Body of pancreas (tissue), 4 donors: ENCODE data around the gene MAPK14. TPM values are rescaled to one million over a fixed set of nuclear protein-coding genes. Genes with fewer than 3 reads are reported as not detected.
"Not testable (repeated sequence)": the region's sequence is repeated elsewhere in the genome, so short reads cannot be mapped to it uniquely, and the experiment has no call there.

Experiments
- ATAC-seq: fragments of 150-250 bp; one replicate; pipeline ENCODE4 v1.9.1; 2016
- DNase-seq, 4 donors: peaks; one replicate each; pipeline ENCODE4 v3.0.0-alpha.2; 2019
- H3K27ac ChIP-seq, 4 donors: fragments of 200-600 bp; sonication (generic); 1 replicate in 3 of 4; 2 replicates in 1 of 4; pipeline versions ENCODE4 v1.5.1 to v1.6.1; 2016 to 2019; ENCODE audit warnings: mild to moderate bottlenecking in 1 of 4, mixed read lengths in 1 of 4, moderate library complexity in 1 of 4
- H3K27me3 ChIP-seq, 2 donors: fragments of 200-600 bp; sonication (generic); one replicate each; pipeline ENCODE4 v1.6.0; 2016; ENCODE audit warnings: mild to moderate bottlenecking in 1 of 2
- H3K36me3 ChIP-seq, 2 donors: fragments of 200-600 bp; sonication (generic); replicated peaks in 1 of 2; 2 replicates each; pipeline ENCODE4 v1.5.1; 2016; ENCODE audit warnings: low read depth in 2 of 2; ENCODE audit not compliant: insufficient read depth in 1 of 2
- H3K4me1 ChIP-seq: fragments of 200-600 bp; sonication (generic); one replicate; pipeline ENCODE4 v1.6.0; 2016
- H3K4me3 ChIP-seq, 2 donors: fragments of 200-600 bp; sonication (generic); 1 replicate in 1 of 2; 2 replicates in 1 of 2; pipeline ENCODE4 v1.5.1; 2016 to 2019
- H3K9me3 ChIP-seq, 3 donors: fragments of 200-600 bp; sonication (generic); 1 replicate in 2 of 3; 2 replicates in 1 of 3; pipeline ENCODE4 v1.5.1; 2016
- CTCF ChIP-seq, 7 experiments: fragments of 450-650 bp in 4 of 7; fragments of 200-600 bp in 3 of 7; sonication (generic) in 3 of 7; IDR thresholded peaks; one replicate each; pipeline ENCODE4 v1.5.1; 2016 to 2019; ENCODE audit warnings: antibody characterized with exemption in 7 of 7
- POLR2A ChIP-seq, 3 donors: fragments of 450-650 bp; IDR thresholded peaks; one replicate each; pipeline ENCODE4 v1.6.1; 2016; ENCODE audit warnings: antibody characterized with exemption in 3 of 3, mild to moderate bottlenecking in 2 of 3
- WGBS, 2 donors: methylation state at CpG; one replicate each; pipeline ENCODE4 v1.1.5; 2017; 5-methylcytosine and 5-hydroxymethylcytosine counted together
- intact Hi-C: fragments of 100-400 bp; cut with DNase I; formaldehyde crosslinking; loops from one replicate; pipeline ENCODE4 v1.15.1; 2023
- total RNA-seq, 2 donors: library from RNA; depleted of rRNA; stranded (reverse); fragments of >200 nt; gene quantifications; one replicate each; pipeline ENCODE4 v1.1.0, GENCODE V29; 2016

Gene MAPK14
- total RNA-seq, 2 donors from 2014 or later: 30.3 to 33.7 TPM

- Histone ChIP-seq H3K4me1 (peaks cover 33% of the 10 kb centered on the region), H3K9me3 (no peaks in the 10 kb centered on the region), H3K36me3 (no peaks in the 10 kb centered on the region), H3K27me3 (no peaks in the 10 kb centered on the region), H3K27ac (no peak overlapping the region), H3K4me3 (no peak overlapping the region)
- WGBS, 2 donors: 85 to 92% methylated on average over 4 to 8 of the region's 8 CpGs
- ATAC-seq (no peak), DNase-seq (peak in 3 of 4 donors; percentile 26 to 75 (median 31))
- intact Hi-C loops: loop anchor here (10.0 kb wide), 2 partner anchors 67 to 237 kb away; partner anchors contain the start of gene BRPF3
- TF ChIP-seq CTCF (IDR thresholded peaks at IDR 0.05) (no peak), POLR2A (IDR thresholded peaks at IDR 0.05) (no peak)
Measured at GRCh38 chr6:36127462-36128016, 99.9 kb downstream of the MAPK14 start.

GRCh38 chr6:36128073-36128472, 100.5 kb downstream of the MAPK14 start:
- DNase-seq (no peak), ATAC-seq (no peak)
- peaks cover 37% of the 10 kb centered on the region for H3K4me1 ChIP-seq
- WGBS, 2 donors: 87 to 92% methylated on average over 5 of the region's 5 CpGs
- no peak overlapping the region for H3K27ac ChIP-seq
- intact Hi-C loops: loop anchor here (10.0 kb wide), 2 partner anchors 67 to 237 kb away; partner anchors contain the start of gene BRPF3
- H3K9me3 ChIP-seq: no peaks in the 10 kb centered on the region
- no peaks in the 10 kb centered on the region for H3K36me3 ChIP-seq
- TF ChIP-seq CTCF (IDR thresholded peaks at IDR 0.05): no peak
- no peaks in the 10 kb centered on the region for H3K27me3 ChIP-seq
- no peak overlapping the region for H3K4me3 ChIP-seq

- WGBS, 2 donors: 90 to 100% methylated on average over 2 to 3 of the region's 3 CpGs
- H3K4me1 ChIP-seq: peaks cover 34% of the 10 kb centered on the region
- no peak for TF ChIP-seq POLR2A (IDR thresholded peaks at IDR 0.05)
- no peak for TF ChIP-seq CTCF (IDR thresholded peaks at IDR 0.05)
- no peaks in the 10 kb centered on the region for H3K27me3 ChIP-seq
- intact Hi-C loops: loop anchor here (10.0 kb wide), 2 partner anchors 66 to 236 kb away; partner anchors contain the start of gene BRPF3
- ATAC-seq (no peak), DNase-seq (no peak)
- H3K36me3 ChIP-seq: no peaks in the 10 kb centered on the region
- H3K4me3 ChIP-seq: no peak overlapping the region
- no peaks in the 10 kb centered on the region for H3K9me3 ChIP-seq
- no peak overlapping the region for H3K27ac ChIP-seq
Measured at GRCh38 chr6:36128793-36129192, 101.2 kb downstream of the MAPK14 start.

GRCh38 chr6:36129334-36129733, 101.7 kb downstream of the MAPK14 start:
- intact Hi-C loops: loop anchor here (10.0 kb wide), 2 partner anchors 65 to 235 kb away; partner anchors contain the start of gene BRPF3
- 87 to 88% methylated on average over 16 of the region's 16 CpGs for WGBS, 2 donors
- H3K27ac ChIP-seq: peak overlapping the region in 1 of 4 donors; percentile 92

GRCh38 chr6:36129941-36130666, 102.5 kb downstream of the MAPK14 start, which contains the start of gene MAPK13:
MAPK13 (plus strand) TSS chr6:36130513; CDS start chr6:36130583, 70 bp downstream.
- peaks cover 28% of the 10 kb centered on the region for H3K4me1 ChIP-seq
- peak within 1 kb of the TSS; percentile 91 to 93 (median 92) for H3K27ac ChIP-seq
- TF ChIP-seq CTCF (IDR thresholded peaks at IDR 0.05) (peak in 1 of 7 experiments; percentile 17), POLR2A (IDR thresholded peaks at IDR 0.05) (peak in 2 of 3 donors; percentile 21 to 32)
- ATAC-seq: peak; percentile 78
- DNase-seq: peak; percentile 64 to 77 (median 67)
- no peaks in the 10 kb centered on the region for H3K9me3 ChIP-seq
- WGBS, 2 donors: 1 to 4% methylated on average over 6 to 42 of the region's 59 CpGs
- peak within 1 kb of the TSS; percentile 23 to 54 for H3K4me3 ChIP-seq
- no peaks in the 10 kb centered on the region for H3K36me3 ChIP-seq
- no peaks in the 10 kb centered on the region for H3K27me3 ChIP-seq
- intact Hi-C loops: loop anchor here (10.0 kb wide), 2 partner anchors 65 to 235 kb away; partner anchors contain the start of gene BRPF3

More at GRCh38 chr6:36129334-36129733, 101.7 kb downstream of the MAPK14 start:
- not testable (repeated sequence) for H3K27me3 ChIP-seq, H3K36me3 ChIP-seq, H3K4me3 ChIP-seq, DNase-seq, H3K9me3 ChIP-seq, ATAC-seq
- H3K4me1 ChIP-seq: peaks cover 30% of the 10 kb centered on the region
